Measurements from ENCODE around the gene RAMACL.

- TF ChIP-seq CTCF (tag by site-specific recombination; IDR thresholded peaks at IDR 0.05), result no peak
- no peak for TF ChIP-seq ZNF114 (tag by site-specific recombination; IDR thresholded peaks at IDR 0.05)
- TF ChIP-seq ZNF18 (tag by site-specific recombination; IDR thresholded peaks at IDR 0.05), result no peak
- no peak for TF ChIP-seq ZNF488 (tag by site-specific recombination; IDR thresholded peaks at IDR 0.05)
Measured at GRCh38 chr6:166572370-166573261, 13.9 kb downstream of the RAMACL start.
